Stromal cell of bone marrow (primary cell): ENCODE data around the gene FAM170B.

ENCODE experiments used
- DNase-seq: peaks from one replicate; pipeline ENCODE4 v3.0.0-alpha.2; 2012; ENCODE audit warnings: low read depth

Gene FAM170B

GRCh38 chr10:49133706-49134248 lies at the start of gene FAM170B:
TSS of gene FAM170B (minus strand) at chr10:49134021. CDS start at chr10:49133918, 103 bp downstream.
- DNase-seq, result no peak

- DNase-seq, result no peak
Observed at GRCh38 chr10:49182776-49183175, 49.0 kb upstream of the FAM170B start.

GRCh38 chr10:49180444-49180860 lies 46.6 kb upstream of the FAM170B start:
- no peak for DNase-seq

- no peak for DNase-seq
Observed at GRCh38 chr10:49179699-49180443, 46.0 kb upstream of the FAM170B start.

GRCh38 chr10:49178489-49179471 lies 45.0 kb upstream of the FAM170B start:
- no peak for DNase-seq

- peak; percentile 89 for DNase-seq
Observed at GRCh38 chr10:49177391-49178355, 43.9 kb upstream of the FAM170B start.

GRCh38 chr10:49176310-49177268 lies 42.8 kb upstream of the FAM170B start:
- DNase-seq, result no peak

- DNase-seq, result no peak
Observed at GRCh38 chr10:49175587-49176309, 41.9 kb upstream of the FAM170B start.

GRCh38 chr10:49174926-49175500 lies 41.2 kb upstream of the FAM170B start:
- DNase-seq, result no peak

- no peak for DNase-seq
Observed at GRCh38 chr10:49174261-49174925, 40.6 kb upstream of the FAM170B start.

- no peak for DNase-seq
Observed at GRCh38 chr10:49173853-49174252, 40.0 kb upstream of the FAM170B start.

GRCh38 chr10:49173201-49173772 lies 39.5 kb upstream of the FAM170B start:
- no peak for DNase-seq

GRCh38 chr10:49172777-49173132 lies 38.9 kb upstream of the FAM170B start:
- no peak for DNase-seq

GRCh38 chr10:49172061-49172776 lies 38.4 kb upstream of the FAM170B start:
- DNase-seq, result no peak

GRCh38 chr10:49171326-49172060 lies 37.7 kb upstream of the FAM170B start:
- DNase-seq, result no peak

- no peak for DNase-seq
Observed at GRCh38 chr10:49170632-49171325, 37.0 kb upstream of the FAM170B start.
